HepG2 (cell line): ENCODE results near the gene TBCD. TPM values are rescaled to one million over a fixed set of nuclear protein-coding genes. Genes with fewer than 3 reads are reported as not detected.

ENCODE experiments used
- ATAC-seq: fragments of 200-7000 bp; cut with Tn5 transposase; 3 replicates; pipeline ENCODE4 v1.9.1; 2020; ENCODE audit warnings: mild to moderate bottlenecking, moderate library complexity
- BruUV-seq: library from RNA; stranded (reverse); fragments of 400-500 nt; replicated peaks from 2 replicates; lab custom pipeline; 2021; lab: Mats Ljungman, UMichigan
- CTCF ChIA-PET: fragments of 300-600 bp; formaldehyde crosslinking; extraction: SDS; loops from one replicate; lab custom pipeline; 2021; ENCODE audit warnings: low total read pairs, inconsistent platforms, low intra/inter-chr PET ratio; lab: Yijun Ruan, JAX
- POLR2A ChIA-PET: fragments of 350-600 bp; sonication (Branson Sonifier 250); formaldehyde crosslinking; loops from one replicate; lab custom pipeline; 2020; ENCODE audit warnings: antibody characterized with exemption, inconsistent platforms; lab: Yijun Ruan, JAX
- DNase-seq: peaks from one replicate; pipeline ENCODE4 v3.0.0-alpha.2; 2015; ENCODE audit warnings: low spot score
- FAIRE-seq: peaks from 3 replicates; lab custom pipeline; 2011; peaks lifted over from hg19 to GRCh38; lab: Jason Lieb, UNC
- H2AFZ ChIP-seq: one replicate; pipeline ENCODE4 v1.6.1; 2011; ENCODE audit warnings: low read length, inconsistent platforms
- H3K27ac ChIP-seq: fragments of 300-600 bp; 3 replicates; pipeline ENCODE4 v1.8.0; 2011; ENCODE audit warnings: mixed run types, mild to moderate bottlenecking, mixed read lengths, low read length, inconsistent platforms; ENCODE audit not compliant: insufficient read depth; ENCODE audit errors: extremely low read length
- H3K27me3 ChIP-seq, 2 experiments: fragments of 200-600 bp in 1 of 2; 2 replicates in 1 of 2; 3 replicates in 1 of 2; pipeline versions ENCODE4 v1.6.0 to v1.8.0; 2011; ENCODE audit warnings: low read length in 2 of 2, mild to moderate bottlenecking in 2 of 2, moderate library complexity in 2 of 2, inconsistent platforms in 1 of 2; ENCODE audit not compliant: insufficient read depth in 2 of 2, control insufficient read depth in 1 of 2
- H3K36me3 ChIP-seq, 2 experiments: fragments of 200-600 bp in 1 of 2; replicated peaks in 1 of 2; 2 replicates in 1 of 2; 3 replicates in 1 of 2; pipeline versions ENCODE4 v1.5.1 to v1.8.0; 2011; ENCODE audit warnings: low read length in 2 of 2, inconsistent platforms in 1 of 2; ENCODE audit not compliant: insufficient read depth in 2 of 2, control insufficient read depth in 1 of 2
- H3K4me1 ChIP-seq: 2 replicates; pipeline ENCODE4 v1.5.1; 2012; ENCODE audit warnings: low read length, inconsistent platforms; ENCODE audit not compliant: insufficient read depth
- H3K4me2 ChIP-seq: 2 replicates; pipeline ENCODE4 v1.6.0; 2011; ENCODE audit warnings: low read depth, low read length, inconsistent platforms
- H3K4me3 ChIP-seq, 3 experiments: fragments of 200-600 bp in 1 of 3; sonication (generic), shearing (Covaris generic) in 1 of 3; replicated peaks in 1 of 3; 2 replicates each; pipeline ENCODE4 v1.5.1; 2011 to 2016; ENCODE audit warnings: low read length in 3 of 3, inconsistent platforms in 2 of 3, low read depth in 2 of 3, mild to moderate bottlenecking in 2 of 3, control low read depth in 1 of 3, mixed read lengths in 1 of 3; ENCODE audit not compliant: insufficient read depth in 1 of 3
- H3K79me2 ChIP-seq: one replicate; pipeline ENCODE4 v1.6.1; 2011; ENCODE audit warnings: low read length, inconsistent platforms; ENCODE audit not compliant: insufficient read depth
- H3K9ac ChIP-seq: 2 replicates; pipeline ENCODE4 v1.6.0; 2011; ENCODE audit warnings: mild to moderate bottlenecking, low read depth, low read length, inconsistent platforms; ENCODE audit not compliant: insufficient read depth
- H3K9me3 ChIP-seq: 2 replicates; pipeline ENCODE4 v1.5.1; 2012; ENCODE audit warnings: mild to moderate bottlenecking, low read length
- H4K20me1 ChIP-seq: 2 replicates; pipeline ENCODE4 v1.6.0; 2011; ENCODE audit warnings: inconsistent platforms, mild to moderate bottlenecking, low read length, moderate library complexity; ENCODE audit not compliant: insufficient read depth
- ARID5B ChIP-seq: IDR thresholded peaks from 2 replicates; pipeline ENCODE4 v1.4.0; 2020; ENCODE audit warnings: mild to moderate bottlenecking, missing genetic modification reagents
- IKZF1 ChIP-seq: fragments of 450-650 bp; IDR thresholded peaks from 2 replicates; pipeline ENCODE4 v1.7.1; 2016
- ZBTB33 ChIP-seq: sonication (generic); formaldehyde crosslinking; IDR thresholded peaks from 2 replicates; pipeline ENCODE4 v1.4.0; 2020; ENCODE audit warnings: missing genetic modification reagents
- WGBS: methylation state at CpG from one replicate; pipeline ENCODE4 v1.1.6; 2017; ENCODE audit warnings: low lambda C conversion rate; 5-methylcytosine and 5-hydroxymethylcytosine counted together
- in situ Hi-C: cut with HindIII; loops from 2 replicates; pipeline ENCODE4 v1.10.0; 2017; ENCODE audit warnings: low pct_unique_long_range_greater_than_20kb; ENCODE audit not compliant: extremely low pct_ligation_motif_present
- intact Hi-C: fragments of 100-400 bp; cut with micrococcal nuclease; formaldehyde crosslinking; loops from one replicate; pipeline ENCODE4 v1.10.0; 2022; ENCODE audit not compliant: unreplicated experiment
- polyA plus RNA-seq, 8 experiments: library from polyadenylated mRNA; depleted of rRNA in 3 of 8; stranded (reverse) in 7 of 8; unstranded in 1 of 8; fragments of >200 nt; fragmentation: Illumina TruSeq in 4 of 8; extraction: Trizol in 4 of 8; gene quantifications; 2 replicates each; pipeline versions ENCODE4 v1.2.1 to v1.2.3, GENCODE V29; 2011 to 2016; ENCODE audit warnings: low read depth in 4 of 8, missing spikeins in 1 of 8, mixed read lengths in 1 of 8; ENCODE audit not compliant: insufficient read depth in 1 of 8
- total RNA-seq, 5 experiments: library from RNA; depleted of rRNA; stranded (reverse); fragments of >200 nt; fragmentation: Illumina TruSeq; extraction: Trizol; gene quantifications; 2 replicates each; pipeline ENCODE4 v1.2.3, GENCODE V29; 2016; ENCODE audit warnings: low read depth in 1 of 5
- TF ChIP-seq, protein P1 (sequence below): sonication (generic); formaldehyde crosslinking; IDR thresholded peaks from 2 replicates; pipeline ENCODE4 v1.5.0; 2020; ENCODE audit warnings: mild to moderate bottlenecking, missing genetic modification reagents
- TF ChIP-seq, protein P2 (sequence below): sonication (generic); formaldehyde crosslinking; IDR thresholded peaks from 2 replicates; pipeline ENCODE4 v1.8.1; 2023; ENCODE audit warnings: missing genetic modification reagents, mild to moderate bottlenecking, borderline replicate concordance

TBCD gene
- total and polyA plus RNA-seq, 2 of the 13 experiments (the other 11 are each of a cell fraction or from before 2014, with no cell fraction given): 33.9 to 54.8 TPM

GRCh38 chr17:82896071-82897000 lies 144.5 kb downstream of the TBCD start:
- POLR2A ChIA-PET: no interaction called here
- Histone ChIP-seq H4K20me1 (no peaks in the 10 kb centered on the region), H3K79me2 (no peaks in the 10 kb centered on the region), H3K27ac (no peak overlapping the region), H3K27me3 (no peaks in the 10 kb centered on the region), H3K4me1 (no peaks in the 10 kb centered on the region), H3K4me2 (no peak overlapping the region), H3K4me3 (no peak overlapping the region), H3K36me3 (peaks cover 13 to 25% of the 10 kb centered on the region in 2 experiments; a peak in 4 of 5 replicates), H3K9ac (no peak overlapping the region), H3K9me3 (no peaks in the 10 kb centered on the region), H2AFZ (no peak overlapping the region)
- CTCF ChIA-PET: no interaction called here
- in situ Hi-C loops: no loop called here
- FAIRE-seq: no peak
- TF ChIP-seq ARID5B (no peak), IKZF1 (no peak), ZBTB33 (peak; percentile 70; the same call in 1 of the 2 replicates)
- TF ChIP-seq, protein P1, sequence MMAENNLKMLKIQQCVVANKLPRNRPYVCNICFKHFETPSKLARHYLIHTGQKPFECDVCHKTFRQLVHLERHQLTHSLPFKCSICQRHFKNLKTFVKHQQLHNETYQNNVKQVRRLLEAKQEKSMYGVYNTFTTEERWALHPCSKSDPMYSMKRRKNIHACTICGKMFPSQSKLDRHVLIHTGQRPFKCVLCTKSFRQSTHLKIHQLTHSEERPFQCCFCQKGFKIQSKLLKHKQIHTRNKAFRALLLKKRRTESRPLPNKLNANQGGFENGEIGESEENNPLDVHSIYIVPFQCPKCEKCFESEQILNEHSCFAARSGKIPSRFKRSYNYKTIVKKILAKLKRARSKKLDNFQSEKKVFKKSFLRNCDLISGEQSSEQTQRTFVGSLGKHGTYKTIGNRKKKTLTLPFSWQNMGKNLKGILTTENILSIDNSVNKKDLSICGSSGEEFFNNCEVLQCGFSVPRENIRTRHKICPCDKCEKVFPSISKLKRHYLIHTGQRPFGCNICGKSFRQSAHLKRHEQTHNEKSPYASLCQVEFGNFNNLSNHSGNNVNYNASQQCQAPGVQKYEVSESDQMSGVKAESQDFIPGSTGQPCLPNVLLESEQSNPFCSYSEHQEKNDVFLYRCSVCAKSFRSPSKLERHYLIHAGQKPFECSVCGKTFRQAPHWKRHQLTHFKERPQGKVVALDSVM (CRISPR knock-in tag): peak; percentile 71; the same call in 1 of the 2 replicates
- TF ChIP-seq, protein P2, sequence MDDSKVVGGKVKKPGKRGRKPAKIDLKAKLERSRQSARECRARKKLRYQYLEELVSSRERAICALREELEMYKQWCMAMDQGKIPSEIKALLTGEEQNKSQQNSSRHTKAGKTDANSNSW (CRISPR knock-in tag): no peak
- WGBS: 95% methylated on average over 29 of the region's 29 CpGs
- no peak for DNase-seq
- intact Hi-C loops: no loop called here
- ATAC-seq: no peak
- BruUV-seq: no TSS peak
